K562 (cell line): ENCODE data around the gene TARBP1. TPM values are rescaled to one million over a fixed set of nuclear protein-coding genes. Genes with fewer than 3 reads are reported as not detected.

ENCODE experiments used
- ATF4 ChIP-seq: fragments of 450-650 bp; formaldehyde crosslinking; IDR thresholded peaks from 2 replicates; pipeline ENCODE4 v1.4.0; 2022; ENCODE audit warnings: mild to moderate bottlenecking, moderate library complexity
- CREB1 ChIP-seq, 2 experiments: sonication (generic) in 1 of 2; formaldehyde crosslinking in 1 of 2; IDR thresholded peaks; 2 replicates each; pipeline versions ENCODE4 v1.6.1 to v1.8.0; 2012 to 2022; ENCODE audit warnings: inconsistent platforms in 1 of 2, mild to moderate bottlenecking in 1 of 2, missing genetic modification reagents in 1 of 2, moderate library complexity in 1 of 2
- GABPB1 ChIP-seq: sonication (generic); formaldehyde crosslinking; IDR thresholded peaks from 2 replicates; pipeline ENCODE4 v1.8.0; 2022; ENCODE audit warnings: mild to moderate bottlenecking, missing genetic modification reagents
- GATAD2A ChIP-seq: fragments of 450-650 bp; IDR thresholded peaks from 2 replicates; pipeline ENCODE4 v1.6.1; 2017
- IRF1 ChIP-seq: sonication (generic); formaldehyde crosslinking; IDR thresholded peaks from 2 replicates; pipeline ENCODE4 v1.8.0; 2022; ENCODE audit warnings: missing genetic modification reagents, mild to moderate bottlenecking, borderline replicate concordance
- KAT8 ChIP-seq: fragments of 450-650 bp; IDR thresholded peaks from 2 replicates; pipeline ENCODE4 v1.6.1; 2016; ENCODE audit warnings: low read depth, mild to moderate bottlenecking
- KDM1A ChIP-seq, 2 experiments: fragments of 450-650 bp; IDR thresholded peaks; 2 replicates each; pipeline ENCODE4 v1.6.1; 2016; ENCODE audit warnings: mild to moderate bottlenecking in 2 of 2
- NFE2 ChIP-seq: IDR thresholded peaks from 2 replicates; pipeline ENCODE4 v1.6.1; 2014; ENCODE audit warnings: antibody characterized with exemption, low read depth
- REST ChIP-seq, 2 experiments: fragments of 450-650 bp; formaldehyde crosslinking in 1 of 2; IDR thresholded peaks; 2 replicates each; pipeline versions ENCODE4 v1.4.0 to v1.6.1; 2014 to 2020; ENCODE audit warnings: mild to moderate bottlenecking in 2 of 2, borderline replicate concordance in 1 of 2, low read depth in 1 of 2
- TCF3 ChIP-seq: sonication (generic); formaldehyde crosslinking; IDR thresholded peaks from 2 replicates; pipeline ENCODE4 v1.4.0; 2020; ENCODE audit warnings: mild to moderate bottlenecking, missing genetic modification reagents
- YY1 ChIP-seq, 3 experiments: IDR thresholded peaks; 2 replicates each; pipeline ENCODE4 v1.6.1; 2011; ENCODE audit warnings: low read length in 2 of 3, mild to moderate bottlenecking in 2 of 3, moderate library complexity in 2 of 3, borderline replicate concordance in 1 of 3, control low read depth in 1 of 3, low read depth in 1 of 3; ENCODE audit not compliant: insufficient read depth in 3 of 3, insufficient replicate concordance in 2 of 3, control insufficient read depth in 1 of 3, insufficient read length in 1 of 3; ENCODE audit errors: extremely low read depth in 1 of 3
- ZNF253 ChIP-seq: fragments of 250-450 bp; sonication (Bioruptor Pico); conservative IDR thresholded peaks from 2 replicates; pipeline ENCODE4 v1.6.1; 2021; ENCODE audit warnings: mild to moderate bottlenecking
- polyA plus RNA-seq, 8 experiments: library from polyadenylated mRNA; depleted of rRNA in 4 of 8; stranded (reverse) in 5 of 8; unstranded in 3 of 8; fragments of >200 nt; fragmentation: Nextera tagmentation in 2 of 8; fragmentation: Illumina TruSeq in 1 of 8; extraction: Ambion mirVana in 2 of 8; extraction: Trizol in 1 of 8; gene quantifications; 2 replicates each; pipeline versions ENCODE4 v1.2.1 to v1.2.3, GENCODE V29; 2011 to 2014; ENCODE audit warnings: inconsistent platforms in 1 of 8, missing spikeins in 1 of 8
- total RNA-seq, 7 experiments: library from RNA; depleted of rRNA in 6 of 7; stranded (reverse); fragments of >200 nt in 6 of 7; fragmentation: Illumina TruSeq in 2 of 7; extraction: Trizol in 2 of 7; gene quantifications; 2 replicates each; pipeline versions ENCODE4 v1.2.1 to v1.2.3, GENCODE V29; 2011 to 2021; ENCODE audit warnings: low replicate concordance in 1 of 7

Gene TARBP1
- total and polyA plus RNA-seq, 9 of the 15 experiments (the other 6 are each of a cell fraction or from before 2014, with no cell fraction given) = 8.8 to 48.0 (median 22.9) TPM

GRCh38 chr1:234478152-234478480 lies 863 bp downstream of the TARBP1 start (continued):
- TF ChIP-seq NFE2 (no peak), GATAD2A (no peak), KAT8 (no peak), ATF4 (no peak), YY1 (IDR thresholded peaks at IDR 0.05; ENCODE audit: borderline replicate concordance in 1 of 3, control insufficient read depth in 1 of 3, extremely low read depth in 1 of 3, insufficient read depth in 3 of 3, insufficient read length in 1 of 3, insufficient replicate concordance in 2 of 3, low read depth in 1 of 3, low read length in 2 of 3) (peak in 1 of 3 experiments; percentile 28), ZNF253 (CRISPR knock-in tag) (no peak), GABPB1 (0 out of 2 replicates have a peak, but pooled peaks have one; percentile 30), KDM1A (IDR thresholded peaks at IDR 0.05) (no peak), CREB1 (IDR thresholded peaks at IDR 0.05) (peak; percentile 20; the same call in 1 of the 2 replicates), CREB1 (CRISPR knock-in tag; IDR thresholded peaks at IDR 0.05) (no peak), IRF1 (CRISPR knock-in tag) (no peak), REST (IDR thresholded peaks at IDR 0.05; ENCODE audit: borderline replicate concordance) (no peak), REST (CRISPR knock-in tag; IDR thresholded peaks at IDR 0.05; ENCODE audit: low read depth) (peak; percentile 42; the same call in 1 of the 2 replicates), TCF3 (no peak)
